Heart left ventricle (tissue), 13 donors: Measurements from ENCODE around the gene RBBP8.

ENCODE experiments used
- CTCF ChIP-seq, 12 donors: fragments of 200-600 bp; sonication (generic) in 4 of 12; IDR thresholded peaks; one replicate each; pipeline versions ENCODE4 v1.5.0 to v1.8.0; 2018 to 2022; ENCODE audit warnings: antibody characterized with exemption in 12 of 12, mild to moderate bottlenecking in 5 of 12
- POLR2A ChIP-seq, 2 donors: fragments of 450-650 bp; IDR thresholded peaks; one replicate each; pipeline ENCODE4 v1.6.1; 2017; ENCODE audit warnings: antibody characterized with exemption in 2 of 2, mild to moderate bottlenecking in 2 of 2, moderate library complexity in 2 of 2
- donor health status: ischemic (EF 13 %, LVEDD 7.1; RV severe dilation, severe dysfunction).
- donor health status: DM: no; HTN: yes; CAD: no.
- donor health status: DM: no; HTN: no; CAD: no.
- donor health status: ischemic (EF 25% LVEDD 6.9; RV normal size, moderate dysfunction).
- donor health status: ischemic (EF 25% LVEDD 5.7; RV mildly dilated, moderate dysfunction).
- donor health status: ischemic (EF 35%, LVEDD 5.7; RV mildly dilated, moderate dysfunction).
- donor health status: nonischemic (EF 11% LVEDD 7.7; RV severe dilation, severe dysfunction).
- donor health status: DM: yes; HTN: yes; CAD: no.
- donor health status: PGD.
- donor health status: ischemic (EF 29% LVEDD 5.4; RV normal size, mild dysfunction).
- donor health status: nonischemic (EF 23%, LVEDD 6.1; RV moderate dilation, normal function).

- peak in 2 of 12 donors; percentile 21 to 25 for TF ChIP-seq CTCF (IDR thresholded peaks at IDR 0.05)
- TF ChIP-seq POLR2A (IDR thresholded peaks at IDR 0.05), result no peak
These were observed 120.8 kb downstream of the RBBP8 start for GRCh38 chr18:23053776-23054457.
